Embryonic facial prominence (tissue), 1 donor: ENCODE results near the gene HOXB8.
A peak's percentile ranks its signal among the peaks of the same experiment; 100 is the strongest.

Experiments
- DNase-seq: peaks from one replicate; pipeline ENCODE4 v3.0.0-alpha.2; 2016; ENCODE audit errors: extremely low spot score

The HOXB8 gene

DNA sequence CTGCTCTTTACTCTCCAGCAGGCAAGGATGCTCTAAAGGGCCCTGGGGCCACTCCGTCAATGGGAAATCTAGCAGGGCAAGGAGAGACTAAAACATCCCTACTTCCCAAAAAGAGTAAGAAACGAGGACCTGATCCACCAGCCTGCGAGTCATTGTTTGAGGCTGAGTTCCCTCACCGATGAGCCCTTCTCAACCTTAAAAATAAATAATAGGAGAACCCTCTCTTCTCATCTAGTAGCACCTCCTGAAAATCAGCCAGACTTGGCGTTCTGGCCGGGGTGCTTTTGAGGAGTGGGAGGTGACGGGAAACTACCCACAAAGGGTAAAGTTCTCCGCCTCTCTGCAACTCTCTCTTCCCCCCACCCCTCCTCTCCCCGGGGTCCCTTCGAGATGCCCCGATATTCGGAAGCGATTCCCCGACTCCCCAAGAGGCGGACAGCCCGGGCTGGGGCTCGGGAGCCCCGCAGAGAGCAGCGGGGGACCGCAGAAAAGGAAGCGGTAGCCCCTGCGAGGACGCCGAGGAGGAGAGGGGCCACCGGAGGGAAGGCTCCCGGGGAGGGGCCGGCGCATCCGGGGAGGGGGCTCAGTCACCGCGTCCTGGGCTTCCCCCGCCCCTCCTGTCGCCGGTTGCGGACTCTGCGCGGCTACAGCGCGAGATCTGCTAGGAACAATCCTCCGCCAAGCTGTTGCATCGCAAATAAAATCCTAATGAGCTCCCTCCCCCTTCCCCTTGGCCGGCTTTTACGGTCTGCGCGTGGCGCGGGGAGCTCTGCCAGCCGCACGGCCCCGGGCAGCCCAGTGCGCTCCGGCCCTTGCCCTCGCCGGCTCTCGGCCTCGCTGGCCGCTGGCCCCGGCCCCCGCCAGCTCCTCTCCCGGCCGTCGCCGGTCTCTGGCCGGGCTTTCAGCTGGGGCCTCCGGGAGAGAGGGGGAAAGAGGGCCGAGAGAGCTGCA is 9.7 kb upstream of the HOXB8 start:
- no peak for DNase-seq

DNA sequence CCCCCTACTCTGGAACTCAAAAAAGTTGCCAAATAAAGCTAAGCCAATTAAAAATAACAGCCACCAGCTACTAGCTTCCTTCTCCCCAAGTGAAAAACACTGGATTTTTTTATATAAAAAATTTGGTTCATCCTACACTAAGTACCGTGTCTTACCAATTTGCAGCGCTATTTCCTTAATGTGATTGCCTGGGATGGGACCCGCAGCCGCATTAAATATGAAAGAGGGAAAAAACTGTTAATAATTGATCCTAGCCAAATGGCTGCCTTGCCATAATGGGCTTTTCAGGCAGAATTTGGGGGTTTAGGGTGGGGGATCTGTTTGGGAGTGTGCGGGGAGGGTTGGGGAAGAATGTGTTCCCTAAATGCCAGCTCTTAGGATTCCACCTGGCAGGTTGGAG is 9.0 kb upstream of the HOXB8 start:
- no peak for DNase-seq

DNA sequence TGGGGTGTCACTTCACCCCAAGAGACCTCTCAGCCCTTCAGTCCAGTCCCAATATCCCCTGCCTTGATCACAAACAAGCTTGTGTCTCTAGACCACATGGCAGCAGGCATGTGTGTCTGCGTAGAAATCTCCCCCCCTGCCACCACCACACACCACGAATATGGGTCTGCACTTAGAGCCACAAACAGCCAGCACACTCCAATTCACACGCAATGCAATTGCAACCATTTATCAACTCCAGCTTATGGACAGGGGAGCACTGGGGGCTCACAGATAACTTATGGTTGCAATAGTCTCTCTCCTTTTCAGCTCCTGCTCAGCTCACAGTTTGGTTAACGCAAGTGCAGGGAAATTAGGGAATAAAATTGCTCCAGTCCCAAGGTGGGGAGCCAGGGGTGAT is 8.5 kb upstream of the HOXB8 start:
- DNase-seq = no peak

DNA sequence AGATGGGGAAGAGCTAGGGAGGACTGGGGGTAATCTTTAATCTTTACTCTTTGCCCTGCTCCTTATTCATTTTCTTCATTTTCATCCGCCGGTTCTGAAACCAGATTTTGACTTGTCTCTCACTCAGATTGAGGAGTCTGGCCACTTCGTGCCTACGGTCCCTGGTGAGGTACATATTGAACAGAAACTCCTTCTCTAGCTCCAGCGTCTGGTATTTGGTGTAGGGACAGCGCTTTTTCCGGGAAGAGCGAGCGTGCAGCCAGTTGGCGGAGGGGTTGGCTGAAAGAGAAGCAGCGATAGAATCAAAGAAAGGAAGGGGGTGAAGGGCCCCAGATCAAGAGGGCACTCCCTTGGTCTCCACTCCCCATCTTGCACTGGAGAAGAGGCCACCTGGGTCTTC is 7.8 kb upstream of the HOXB8 start:
- DNase-seq = no peak

DNA sequence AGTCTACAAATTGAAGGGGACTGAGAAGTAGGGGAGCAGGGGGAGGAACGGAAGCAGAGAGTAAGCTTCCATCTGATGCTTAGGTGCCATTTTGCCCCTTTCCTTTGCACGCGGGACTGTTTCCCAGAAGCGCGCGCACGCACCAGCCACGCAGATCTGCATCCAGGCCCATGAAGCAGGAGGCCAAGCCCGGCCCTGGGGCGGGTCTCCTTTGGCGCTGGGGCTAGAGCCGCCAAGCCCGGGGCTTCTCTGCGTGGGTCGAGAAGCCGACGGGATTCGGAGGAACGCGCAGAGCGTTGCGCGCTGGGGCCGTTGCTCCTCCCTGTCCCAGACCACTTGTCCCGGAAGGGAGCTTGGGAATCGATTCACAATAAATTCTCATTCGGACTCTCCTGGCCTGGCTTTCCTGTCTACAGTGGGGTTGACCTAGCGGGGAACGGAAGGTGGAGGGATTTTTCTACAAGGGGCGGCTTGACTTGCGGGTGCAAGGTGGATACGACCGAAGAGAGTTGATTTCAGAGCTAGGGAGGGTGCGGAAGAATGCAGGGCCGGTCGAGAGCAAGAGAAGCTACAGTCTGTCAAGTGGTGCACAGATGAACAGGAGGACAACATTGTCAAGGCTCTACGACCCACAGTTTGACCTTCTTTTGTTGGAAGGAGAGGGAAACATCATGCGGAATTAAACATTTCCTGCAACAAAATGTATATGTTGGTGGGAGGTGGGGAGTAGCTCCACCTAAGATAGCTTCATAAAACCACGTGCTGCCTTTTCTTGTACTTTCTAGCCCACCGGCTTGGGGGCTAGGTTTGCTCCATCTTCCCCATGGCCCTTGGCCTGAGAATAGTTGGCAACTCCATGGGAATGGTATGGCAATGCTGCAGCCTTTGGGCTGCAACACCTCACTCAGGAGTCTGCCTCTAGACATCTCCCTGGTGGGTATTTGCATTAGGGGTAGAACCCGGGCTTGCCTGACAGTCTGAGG is 6.6 kb upstream of the HOXB8 start:
- DNase-seq = no peak

DNA sequence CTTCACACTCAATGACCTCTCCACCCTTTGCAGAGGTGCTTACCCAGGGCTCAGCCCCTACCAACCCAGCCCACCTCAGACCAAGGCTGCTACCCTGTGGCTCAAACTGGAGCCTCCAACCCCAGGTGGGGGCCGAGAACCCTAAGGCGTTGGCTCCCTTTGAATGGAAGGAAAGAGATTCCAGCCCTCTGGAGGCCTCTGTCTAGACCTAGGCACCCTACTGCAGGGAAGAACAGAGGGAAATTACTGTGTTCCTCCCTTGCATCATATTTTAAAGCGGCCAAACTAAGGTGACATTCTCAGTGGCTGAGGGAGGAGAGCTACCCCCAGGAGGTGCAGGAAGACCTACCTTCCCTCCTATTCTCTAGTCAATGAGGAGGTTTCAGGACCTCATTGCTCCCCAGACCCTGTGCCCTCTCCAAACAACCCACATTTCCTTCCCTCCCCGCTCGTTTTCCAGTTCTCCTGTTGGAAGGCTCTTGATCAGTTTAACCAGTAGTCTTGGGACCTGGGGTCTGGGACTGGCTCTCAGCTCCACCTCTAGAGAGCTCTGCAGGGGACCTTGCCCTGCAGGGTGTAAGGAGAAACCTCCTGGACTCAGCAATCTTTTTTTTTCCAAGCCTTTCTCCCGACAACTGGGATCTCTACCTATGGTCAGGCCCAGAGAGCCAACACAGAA is 5.5 kb upstream of the HOXB8 start:
- no peak for DNase-seq

DNA sequence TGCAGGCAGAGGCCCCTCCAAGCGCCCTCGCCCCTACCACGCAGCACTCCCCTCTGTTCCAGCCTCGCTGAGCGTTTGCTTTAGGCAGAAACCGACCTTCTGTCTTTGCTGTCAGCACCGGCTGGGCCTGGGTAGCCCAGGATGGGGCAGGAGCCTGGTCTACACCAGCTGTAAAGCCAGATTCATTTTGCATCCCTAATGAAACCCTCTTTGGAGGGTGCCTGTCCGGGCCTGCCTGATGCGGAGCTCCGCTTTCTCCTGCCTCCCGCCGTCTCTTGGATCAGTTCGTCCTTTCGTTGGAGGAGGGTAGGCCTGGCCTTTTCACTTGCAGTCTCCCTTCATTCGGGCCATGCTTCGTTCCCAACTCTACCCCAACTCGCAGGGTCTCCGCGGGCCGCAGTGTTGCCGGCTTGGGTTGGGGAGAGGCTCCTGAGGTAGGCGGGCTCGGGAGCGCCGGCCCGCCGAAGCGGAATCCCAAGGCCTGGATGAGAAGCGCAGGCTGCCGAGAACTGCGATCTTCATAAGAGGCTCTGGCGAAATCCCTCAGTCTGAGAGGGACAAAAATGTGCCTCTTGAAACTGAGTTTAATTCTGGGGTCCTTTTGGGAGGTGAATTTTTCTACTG is 4.8 kb upstream of the HOXB8 start:
- DNase-seq = no peak

DNA sequence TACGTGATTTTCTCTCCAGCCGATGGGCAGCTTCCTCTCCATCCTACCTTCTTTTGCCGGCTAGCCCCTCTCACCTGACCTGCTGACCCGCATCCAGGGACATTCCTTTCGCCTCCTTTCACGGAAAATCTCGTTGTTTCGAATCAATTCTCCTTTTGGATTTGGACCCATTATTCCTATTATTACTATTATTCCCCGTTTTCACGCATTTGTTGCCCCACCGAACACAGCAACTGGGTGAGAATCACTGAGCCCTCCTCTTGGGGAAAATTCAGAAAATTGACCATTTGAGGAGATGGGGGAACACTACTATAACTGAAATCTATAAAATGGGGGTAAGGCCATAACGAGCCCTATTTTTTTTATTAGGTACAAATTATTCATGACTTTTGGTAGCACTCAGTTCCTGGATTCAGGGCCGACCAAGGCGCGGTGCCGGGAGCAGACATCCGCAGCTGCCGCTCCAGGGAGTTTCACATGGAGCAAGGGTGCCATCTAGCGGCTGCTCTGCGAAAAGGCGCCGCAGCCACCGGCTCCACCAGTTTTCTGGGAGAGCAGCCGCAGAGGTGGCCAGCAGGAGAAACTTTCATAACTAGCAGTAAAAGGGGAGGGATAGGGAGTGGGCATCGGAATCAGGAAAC is 3.3 kb upstream of the HOXB8 start:
- DNase-seq = peak; percentile 55

DNA sequence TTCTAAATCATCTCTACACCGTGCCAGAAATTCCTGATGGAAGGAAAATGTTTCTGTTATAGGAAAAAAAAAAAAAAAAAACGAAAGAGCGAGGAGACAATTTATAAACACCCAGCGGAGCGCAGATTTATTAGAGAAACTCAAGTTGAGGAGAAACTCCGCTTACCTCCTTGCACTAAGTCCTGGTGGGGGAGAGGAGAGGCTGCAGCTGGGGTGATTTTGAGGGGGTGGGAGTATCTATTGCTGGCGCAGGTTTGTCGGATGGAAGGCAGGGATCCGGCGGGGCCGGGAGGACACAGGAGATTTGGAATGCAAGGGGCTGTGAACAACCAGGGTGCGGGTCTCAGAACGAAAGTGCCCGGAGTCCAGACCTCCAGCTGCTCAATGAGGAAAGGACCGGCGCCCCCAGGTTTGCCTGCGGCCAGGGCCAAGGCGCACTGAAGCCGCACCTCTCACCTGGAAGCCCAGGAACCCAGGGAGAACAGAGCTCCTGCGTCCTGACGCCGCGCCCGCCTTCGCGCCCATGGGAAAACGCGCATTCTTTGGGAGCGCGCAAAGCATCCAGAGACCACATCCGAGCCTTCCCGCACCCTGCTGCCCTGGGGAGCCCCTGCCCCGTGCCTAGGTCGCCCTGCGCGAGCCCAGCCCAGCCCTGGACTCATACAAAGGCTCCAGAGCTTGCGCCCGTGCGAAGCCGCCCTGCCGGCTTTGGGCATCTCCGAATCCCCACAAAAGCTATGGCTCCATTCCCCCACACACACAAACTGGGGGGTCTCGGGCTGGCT is 2.6 kb upstream of the HOXB8 start:
- DNase-seq = no peak

DNA sequence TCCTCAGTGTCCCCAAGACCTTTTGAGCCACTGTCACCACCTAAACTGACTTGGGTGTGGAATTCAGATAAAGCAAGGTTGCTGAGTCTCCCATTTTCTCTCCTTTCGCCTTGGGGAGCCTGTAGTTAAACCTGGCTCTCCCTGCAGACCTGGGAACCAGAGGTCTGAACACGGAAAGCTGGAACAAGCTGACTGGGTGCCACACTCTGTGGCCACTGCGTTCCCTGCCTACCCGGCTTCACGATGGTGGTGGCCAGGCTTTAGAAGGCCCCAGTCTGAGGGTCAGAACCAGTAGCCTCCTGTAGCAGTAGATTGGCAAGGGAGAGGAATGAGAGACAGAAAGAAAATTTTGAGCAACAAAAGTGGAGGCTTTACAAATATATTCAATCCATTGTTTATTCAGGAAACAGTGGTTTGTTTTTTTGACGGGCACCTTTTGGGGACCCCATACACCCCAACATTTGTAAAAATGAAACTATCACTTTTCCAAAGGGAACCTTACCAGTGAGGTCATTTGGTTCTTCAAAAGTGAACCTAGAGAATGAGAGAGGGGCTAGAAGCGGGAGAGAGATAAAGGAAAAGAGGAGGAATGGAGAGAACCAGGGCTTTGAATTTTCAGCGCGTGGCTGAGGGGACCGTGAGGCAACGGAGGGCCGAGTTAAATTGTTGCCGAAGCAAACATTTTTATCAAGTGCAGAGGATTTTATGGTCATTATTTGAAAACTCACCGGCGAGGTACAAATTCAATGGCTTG is 1.8 kb upstream of the HOXB8 start:
- DNase-seq = no peak

DNA sequence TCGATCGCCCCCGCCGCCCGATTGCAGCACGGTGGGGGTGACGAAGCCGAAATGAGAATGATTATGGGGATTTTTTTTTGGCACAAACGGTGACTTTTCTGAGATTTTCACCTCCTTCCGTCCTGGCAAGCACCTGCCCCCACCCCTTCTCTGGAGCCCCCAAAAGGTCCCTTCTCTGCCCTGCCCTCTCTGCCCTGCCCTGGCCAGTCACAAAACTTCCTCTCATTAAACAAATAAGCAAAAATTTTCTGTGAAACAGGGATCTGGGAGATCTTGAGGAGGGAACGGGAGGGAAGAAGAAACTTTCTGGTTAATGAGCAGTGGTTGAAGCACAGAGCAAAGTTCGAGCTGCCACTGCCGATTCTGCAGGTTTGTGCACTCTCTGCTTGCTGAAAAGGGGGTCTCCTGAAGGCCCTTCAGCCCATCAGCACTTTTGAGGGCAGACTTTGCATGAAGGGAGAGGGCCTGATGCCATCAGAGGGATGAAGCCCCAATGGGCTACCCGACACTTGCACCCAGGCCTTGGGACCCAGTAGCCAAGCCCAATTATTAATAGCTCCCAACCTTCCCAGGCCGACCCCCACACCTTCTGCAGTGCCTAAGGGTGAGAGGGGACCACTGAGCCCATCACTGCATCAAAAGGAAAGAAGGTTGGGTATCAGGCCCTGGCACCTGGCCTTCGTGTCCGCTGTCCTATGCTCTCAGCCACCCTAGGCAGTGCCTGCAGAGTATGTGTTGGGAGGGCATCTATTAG is 1.0 kb upstream of the HOXB8 start:
- no peak for DNase-seq

DNA sequence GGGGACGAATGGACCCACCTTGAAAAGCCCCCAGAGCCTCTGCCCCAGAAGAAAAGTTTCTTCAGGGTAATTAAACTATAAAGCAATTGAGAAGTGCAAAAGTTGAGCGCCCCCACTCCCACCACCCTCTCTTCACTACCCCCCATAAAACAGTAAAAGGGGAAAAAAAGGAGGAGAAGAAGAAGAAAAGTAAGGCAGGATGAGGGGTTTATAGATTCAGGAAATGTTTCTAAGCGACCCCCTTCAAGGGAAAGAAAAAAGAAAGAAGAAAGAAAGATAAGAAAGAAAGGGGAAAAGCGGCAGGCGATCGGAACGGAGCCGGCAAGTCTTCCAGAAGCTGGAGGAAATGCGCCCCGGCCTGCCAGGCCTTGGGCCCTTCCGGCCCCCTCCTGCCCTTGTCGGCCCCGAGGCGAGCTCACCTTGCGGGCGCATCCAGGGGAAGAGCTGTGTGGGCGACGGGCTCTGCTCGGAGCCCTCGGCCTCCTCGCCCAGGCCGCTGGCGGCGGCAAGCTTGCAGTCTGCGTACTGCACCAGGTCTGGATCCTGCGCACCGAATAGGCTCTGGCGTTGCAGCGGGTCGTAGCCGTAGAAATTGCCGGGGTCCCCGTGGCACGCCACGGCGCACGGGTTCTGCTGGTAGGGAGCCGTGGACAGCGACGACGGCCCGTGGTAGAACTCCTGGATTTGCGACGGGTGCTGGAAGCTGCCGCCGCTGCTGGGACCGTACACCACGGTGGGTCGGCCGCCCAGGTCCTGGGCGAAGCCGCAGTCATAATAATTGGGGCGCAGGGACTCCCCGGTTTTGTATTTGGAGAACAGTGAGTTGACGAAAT is 1.0 kb downstream of the HOXB8 start:
- DNase-seq = no peak

DNA sequence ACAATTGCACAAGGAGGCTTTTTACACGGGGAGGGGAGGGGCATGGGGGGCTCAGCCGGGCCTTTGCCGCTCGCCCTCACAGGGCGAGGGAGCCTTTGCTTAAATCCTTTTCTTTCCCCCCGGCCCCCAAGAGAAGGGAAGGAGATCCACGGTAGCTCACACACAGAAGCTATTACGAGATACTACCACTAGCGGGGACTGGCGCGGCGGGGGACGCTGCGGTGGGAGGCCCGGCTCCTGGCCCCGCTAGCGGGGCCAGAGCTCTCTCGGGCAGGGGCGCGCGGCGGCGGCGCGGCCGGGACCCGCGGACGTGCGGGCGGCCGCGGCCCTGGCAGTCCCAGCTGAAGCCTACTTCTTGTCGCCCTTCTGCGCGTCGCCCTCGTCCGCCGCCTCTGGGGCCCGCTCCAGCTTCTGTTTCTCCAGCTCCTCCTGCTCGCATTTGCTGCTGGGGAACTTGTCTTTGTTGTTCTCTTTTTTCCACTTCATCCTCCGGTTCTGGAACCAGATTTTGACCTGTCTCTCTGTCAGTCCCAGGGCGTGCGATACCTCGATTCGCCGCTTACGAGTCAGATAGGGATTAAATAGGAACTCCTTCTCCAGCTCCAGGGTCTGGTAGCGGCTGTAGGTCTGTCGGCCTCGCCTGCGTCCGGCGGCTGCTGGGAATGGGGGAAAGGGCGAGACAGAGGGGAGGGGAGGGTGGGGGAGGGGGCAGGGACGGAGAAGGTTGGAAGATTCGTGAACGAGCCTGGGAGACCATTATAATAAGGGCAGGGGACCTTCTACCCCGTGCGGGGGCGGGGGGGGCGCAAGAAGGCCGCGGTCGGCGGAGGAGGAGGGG is 2.0 kb downstream of the HOXB8 start:
- no peak for DNase-seq

DNA sequence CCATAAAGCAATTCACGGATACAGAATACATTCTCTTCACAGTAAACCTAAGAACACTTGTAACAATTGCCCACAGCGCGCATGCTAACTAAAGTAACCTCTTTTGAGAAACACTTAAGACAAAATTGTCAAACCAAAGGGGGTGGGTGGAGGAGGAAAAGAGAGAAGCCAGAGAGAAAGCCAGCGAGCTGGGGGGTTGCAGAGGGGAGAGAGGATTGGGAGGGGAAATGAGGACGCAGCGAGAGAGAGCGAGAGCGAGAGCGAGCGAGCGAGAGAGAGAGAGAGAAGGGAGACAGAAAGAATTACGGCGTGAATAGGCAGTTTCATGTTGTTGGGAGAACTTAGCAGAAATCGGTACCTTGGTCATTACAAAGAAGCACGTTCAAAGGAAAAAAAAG is 2.6 kb downstream of the HOXB8 start:
- no peak for DNase-seq

DNA sequence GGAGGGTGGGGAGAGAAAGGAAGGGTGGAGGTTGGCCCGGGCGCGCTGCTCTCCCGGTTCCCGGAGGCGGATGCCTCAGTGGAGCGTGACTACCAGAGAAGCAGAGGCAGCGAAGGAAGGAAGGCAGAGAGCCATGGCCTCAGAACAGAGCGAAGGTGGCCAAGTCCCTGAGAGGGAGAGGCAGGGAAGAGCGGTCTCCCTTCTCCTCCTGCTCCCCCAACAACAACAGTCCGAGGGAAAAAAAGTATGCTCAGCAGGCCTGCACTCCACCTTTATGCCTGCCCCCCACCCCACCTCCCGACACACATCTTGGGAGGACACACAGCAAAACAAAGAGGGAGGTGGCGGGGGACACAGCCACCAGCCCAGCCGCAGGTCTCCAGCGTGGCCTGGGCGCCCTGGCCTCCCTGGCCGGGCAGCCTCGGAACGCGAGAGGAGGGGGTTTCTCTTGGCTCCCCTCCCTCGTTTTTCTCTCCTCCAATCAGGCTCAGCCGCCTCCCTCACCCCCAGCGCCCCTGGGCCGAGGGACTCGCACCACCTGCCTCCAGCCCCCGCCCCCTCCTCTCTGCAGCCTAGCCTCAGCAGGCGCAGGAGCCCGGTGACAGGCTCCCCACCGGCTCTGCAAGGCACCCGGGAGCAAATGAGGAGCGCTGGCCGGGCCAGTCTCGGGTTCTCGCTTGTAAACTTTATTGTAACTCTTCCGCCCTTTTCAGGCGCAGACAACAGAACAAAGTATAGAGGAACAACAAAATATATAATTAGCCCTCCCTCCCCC is 3.2 kb downstream of the HOXB8 start:
- no peak for DNase-seq

DNA sequence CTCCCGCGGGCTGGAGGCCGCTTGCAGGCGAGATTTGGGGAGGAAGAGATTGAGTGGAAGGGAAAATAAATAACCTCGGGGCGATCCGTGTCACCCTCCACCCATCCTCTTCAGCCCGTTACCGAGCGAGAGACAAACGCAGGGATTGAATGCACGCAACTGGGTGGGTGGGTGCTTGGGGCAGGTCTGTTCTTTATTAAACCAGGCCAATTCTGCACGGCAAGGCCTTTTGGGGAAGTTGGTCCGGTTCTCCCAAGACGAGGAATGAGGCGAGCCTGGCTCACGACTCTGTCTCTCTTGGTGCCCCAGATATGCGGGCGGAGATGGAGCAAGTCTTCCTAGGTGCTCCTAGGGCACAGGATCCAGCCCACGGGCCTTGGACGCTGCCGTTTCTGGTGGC is 3.9 kb downstream of the HOXB8 start:
- DNase-seq = no peak
